HepG2 (cell line): Measurements from ENCODE around the gene BCL2A1. TPM values are rescaled to one million over a fixed set of nuclear protein-coding genes. Genes with fewer than 3 reads are reported as not detected.

Source experiments
- ARHGAP35 ChIP-seq: sonication (generic); formaldehyde crosslinking; IDR thresholded peaks from 2 replicates; pipeline ENCODE4 v1.9.0; 2022; ENCODE audit warnings: mild to moderate bottlenecking, inconsistent platforms, moderate library complexity, missing genetic modification reagents, borderline replicate concordance
- CENPX ChIP-seq: sonication (generic); formaldehyde crosslinking; IDR thresholded peaks from 2 replicates; pipeline ENCODE4 v1.9.0; 2021; ENCODE audit warnings: mild to moderate bottlenecking, missing genetic modification reagents, moderate library complexity
- MEIS1 ChIP-seq: sonication (generic); formaldehyde crosslinking; IDR thresholded peaks from 2 replicates; pipeline ENCODE4 v1.9.0; 2021; ENCODE audit warnings: mild to moderate bottlenecking, missing genetic modification reagents, moderate library complexity, borderline replicate concordance
- NFYC ChIP-seq: IDR thresholded peaks from 2 replicates; pipeline ENCODE4 v1.6.1; 2016; ENCODE audit warnings: missing genetic modification reagents, missing compliant biosample characterization
- PHF5A ChIP-seq: IDR thresholded peaks from one replicate; pipeline ENCODE4 v1.6.1; 2018; ENCODE audit warnings: low read depth, missing genetic modification reagents; ENCODE audit not compliant: unreplicated experiment
- RXRA ChIP-seq: sonication (generic); formaldehyde crosslinking; IDR thresholded peaks from 2 replicates; pipeline ENCODE4 v1.5.1; 2020; ENCODE audit warnings: missing genetic modification reagents
- ZKSCAN1 ChIP-seq: fragments of 150-350 bp; IDR thresholded peaks from 2 replicates; pipeline ENCODE4 v1.6.1; 2014; ENCODE audit warnings: low read length
- ZNF207 ChIP-seq: fragments of 450-650 bp; IDR thresholded peaks from 2 replicates; pipeline ENCODE4 v1.6.1; 2016; ENCODE audit warnings: antibody characterized with exemption, borderline replicate concordance
- ZNF296 ChIP-seq: sonication (generic); formaldehyde crosslinking; conservative IDR thresholded peaks from 2 replicates; pipeline ENCODE4 v1.5.0; 2020; ENCODE audit warnings: mild to moderate bottlenecking, missing genetic modification reagents
- ZSCAN20 ChIP-seq: sonication (generic); formaldehyde crosslinking; IDR thresholded peaks from 2 replicates; pipeline ENCODE4 v1.4.0; 2020; ENCODE audit warnings: missing genetic modification reagents, mild to moderate bottlenecking, borderline replicate concordance
- polyA plus RNA-seq, 8 experiments: library from polyadenylated mRNA; depleted of rRNA in 3 of 8; stranded (reverse) in 7 of 8; unstranded in 1 of 8; fragments of >200 nt; fragmentation: Illumina TruSeq in 4 of 8; extraction: Trizol in 4 of 8; gene quantifications; 2 replicates each; pipeline versions ENCODE4 v1.2.1 to v1.2.3, GENCODE V29; 2011 to 2016; ENCODE audit warnings: low read depth in 4 of 8, missing spikeins in 1 of 8, mixed read lengths in 1 of 8; ENCODE audit not compliant: insufficient read depth in 1 of 8
- total RNA-seq, 5 experiments: library from RNA; depleted of rRNA; stranded (reverse); fragments of >200 nt; fragmentation: Illumina TruSeq; extraction: Trizol; gene quantifications; 2 replicates each; pipeline ENCODE4 v1.2.3, GENCODE V29; 2016; ENCODE audit warnings: low read depth in 1 of 5
- TF ChIP-seq, protein P1 (sequence below): sonication (generic); formaldehyde crosslinking; IDR thresholded peaks from 2 replicates; pipeline ENCODE4 v1.5.1; 2020; ENCODE audit warnings: mild to moderate bottlenecking, missing genetic modification reagents, borderline replicate concordance
- TF ChIP-seq, protein P2 (sequence below): sonication (generic); formaldehyde crosslinking; conservative IDR thresholded peaks from 2 replicates; pipeline ENCODE4 v1.8.0; 2022; ENCODE audit warnings: low read depth, missing genetic modification reagents
- TF ChIP-seq, protein P3 (sequence below): sonication (generic); formaldehyde crosslinking; IDR thresholded peaks from 2 replicates; pipeline ENCODE4 v1.5.1; 2020; ENCODE audit warnings: mild to moderate bottlenecking, missing genetic modification reagents, moderate library complexity
- TF ChIP-seq, protein P4 (sequence below): sonication (generic); formaldehyde crosslinking; IDR thresholded peaks from 2 replicates; pipeline ENCODE4 v1.5.0; 2020; ENCODE audit warnings: mild to moderate bottlenecking, missing genetic modification reagents, borderline replicate concordance
- TF ChIP-seq, protein P5 (sequence below): sonication (generic); formaldehyde crosslinking; IDR thresholded peaks from 2 replicates; pipeline ENCODE4 v1.5.1; 2020; ENCODE audit warnings: missing genetic modification reagents, mild to moderate bottlenecking, borderline replicate concordance

Gene BCL2A1
- total and polyA plus RNA-seq, 2 of the 13 experiments (the other 11 are each of a cell fraction or from before 2014, with no cell fraction given), result 0.08 to 0.31 TPM

DNA sequence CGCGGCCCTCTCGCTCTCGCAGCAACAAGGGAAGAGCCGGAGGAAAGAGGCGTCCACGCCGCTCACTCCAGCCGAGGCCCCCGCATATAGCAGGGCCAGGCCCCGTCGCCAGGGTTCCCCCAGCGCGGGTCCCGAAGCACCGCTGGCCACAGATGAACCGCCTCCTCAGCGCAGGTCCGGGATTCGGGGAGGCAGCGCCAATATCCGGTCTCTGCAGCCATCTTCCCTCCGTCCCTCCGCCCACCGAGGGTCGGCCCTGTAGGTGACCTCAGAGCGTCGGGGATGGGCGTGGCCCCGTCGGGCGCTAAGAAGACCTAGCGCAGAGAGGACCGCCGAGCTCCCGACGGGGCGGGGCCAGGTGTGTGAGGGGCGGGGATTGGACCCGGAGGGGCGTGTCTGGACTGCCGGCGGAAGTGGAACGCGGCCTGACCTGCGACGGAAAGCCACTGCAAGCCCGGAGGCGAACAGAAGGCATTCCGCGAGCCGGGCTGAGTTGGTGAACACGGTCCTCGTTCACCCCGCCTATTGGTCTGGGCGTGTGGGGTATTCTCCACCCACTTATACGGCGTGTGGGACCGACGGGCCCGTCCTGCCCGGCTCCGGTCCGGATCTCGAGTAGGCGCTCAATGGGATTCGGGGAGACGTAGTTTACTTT, 47.4 kb downstream of the BCL2A1 start (continued):
- TF ChIP-seq, protein P1, sequence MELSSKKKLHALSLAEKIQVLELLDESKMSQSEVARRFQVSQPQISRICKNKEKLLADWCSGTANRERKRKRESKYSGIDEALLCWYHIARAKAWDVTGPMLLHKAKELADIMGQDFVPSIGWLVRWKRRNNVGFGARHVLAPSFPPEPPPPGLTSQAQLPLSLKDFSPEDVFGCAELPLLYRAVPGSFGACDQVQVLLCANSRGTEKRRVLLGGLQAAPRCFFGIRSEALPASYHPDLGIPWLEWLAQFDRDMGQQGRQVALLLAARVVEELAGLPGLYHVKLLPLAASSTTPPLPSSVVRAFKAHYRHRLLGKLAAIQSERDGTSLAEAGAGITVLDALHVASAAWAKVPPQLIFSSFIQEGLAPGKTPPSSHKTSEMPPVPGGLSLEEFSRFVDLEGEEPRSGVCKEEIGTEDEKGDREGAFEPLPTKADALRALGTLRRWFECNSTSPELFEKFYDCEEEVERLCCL (CRISPR knock-in tag), result no peak
- TF ChIP-seq, protein P2, sequence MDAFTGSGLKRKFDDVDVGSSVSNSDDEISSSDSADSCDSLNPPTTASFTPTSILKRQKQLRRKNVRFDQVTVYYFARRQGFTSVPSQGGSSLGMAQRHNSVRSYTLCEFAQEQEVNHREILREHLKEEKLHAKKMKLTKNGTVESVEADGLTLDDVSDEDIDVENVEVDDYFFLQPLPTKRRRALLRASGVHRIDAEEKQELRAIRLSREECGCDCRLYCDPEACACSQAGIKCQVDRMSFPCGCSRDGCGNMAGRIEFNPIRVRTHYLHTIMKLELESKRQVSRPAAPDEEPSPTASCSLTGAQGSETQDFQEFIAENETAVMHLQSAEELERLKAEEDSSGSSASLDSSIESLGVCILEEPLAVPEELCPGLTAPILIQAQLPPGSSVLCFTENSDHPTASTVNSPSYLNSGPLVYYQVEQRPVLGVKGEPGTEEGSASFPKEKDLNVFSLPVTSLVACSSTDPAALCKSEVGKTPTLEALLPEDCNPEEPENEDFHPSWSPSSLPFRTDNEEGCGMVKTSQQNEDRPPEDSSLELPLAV (CRISPR knock-in tag), result no peak
- TF ChIP-seq ZKSCAN1 (no peak), ARHGAP35 (CRISPR knock-in tag) (no peak), PHF5A (peak; percentile 18), MEIS1 (CRISPR knock-in tag) (no peak; the same call in 1 of the 2 replicates), ZNF296 (no peak), CENPX (CRISPR knock-in tag) (no peak), ZSCAN20 (CRISPR knock-in tag) (no peak), NFYC (no peak), ZNF207 (no peak), RXRA (peak; percentile 57)
- TF ChIP-seq, protein P3, sequence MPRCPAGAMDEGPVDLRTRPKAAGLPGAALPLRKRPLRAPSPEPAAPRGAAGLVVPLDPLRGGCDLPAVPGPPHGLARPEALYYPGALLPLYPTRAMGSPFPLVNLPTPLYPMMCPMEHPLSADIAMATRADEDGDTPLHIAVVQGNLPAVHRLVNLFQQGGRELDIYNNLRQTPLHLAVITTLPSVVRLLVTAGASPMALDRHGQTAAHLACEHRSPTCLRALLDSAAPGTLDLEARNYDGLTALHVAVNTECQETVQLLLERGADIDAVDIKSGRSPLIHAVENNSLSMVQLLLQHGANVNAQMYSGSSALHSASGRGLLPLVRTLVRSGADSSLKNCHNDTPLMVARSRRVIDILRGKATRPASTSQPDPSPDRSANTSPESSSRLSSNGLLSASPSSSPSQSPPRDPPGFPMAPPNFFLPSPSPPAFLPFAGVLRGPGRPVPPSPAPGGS (CRISPR knock-in tag), result peak; percentile 53; the same call in 1 of the 2 replicates
- TF ChIP-seq, protein P4, sequence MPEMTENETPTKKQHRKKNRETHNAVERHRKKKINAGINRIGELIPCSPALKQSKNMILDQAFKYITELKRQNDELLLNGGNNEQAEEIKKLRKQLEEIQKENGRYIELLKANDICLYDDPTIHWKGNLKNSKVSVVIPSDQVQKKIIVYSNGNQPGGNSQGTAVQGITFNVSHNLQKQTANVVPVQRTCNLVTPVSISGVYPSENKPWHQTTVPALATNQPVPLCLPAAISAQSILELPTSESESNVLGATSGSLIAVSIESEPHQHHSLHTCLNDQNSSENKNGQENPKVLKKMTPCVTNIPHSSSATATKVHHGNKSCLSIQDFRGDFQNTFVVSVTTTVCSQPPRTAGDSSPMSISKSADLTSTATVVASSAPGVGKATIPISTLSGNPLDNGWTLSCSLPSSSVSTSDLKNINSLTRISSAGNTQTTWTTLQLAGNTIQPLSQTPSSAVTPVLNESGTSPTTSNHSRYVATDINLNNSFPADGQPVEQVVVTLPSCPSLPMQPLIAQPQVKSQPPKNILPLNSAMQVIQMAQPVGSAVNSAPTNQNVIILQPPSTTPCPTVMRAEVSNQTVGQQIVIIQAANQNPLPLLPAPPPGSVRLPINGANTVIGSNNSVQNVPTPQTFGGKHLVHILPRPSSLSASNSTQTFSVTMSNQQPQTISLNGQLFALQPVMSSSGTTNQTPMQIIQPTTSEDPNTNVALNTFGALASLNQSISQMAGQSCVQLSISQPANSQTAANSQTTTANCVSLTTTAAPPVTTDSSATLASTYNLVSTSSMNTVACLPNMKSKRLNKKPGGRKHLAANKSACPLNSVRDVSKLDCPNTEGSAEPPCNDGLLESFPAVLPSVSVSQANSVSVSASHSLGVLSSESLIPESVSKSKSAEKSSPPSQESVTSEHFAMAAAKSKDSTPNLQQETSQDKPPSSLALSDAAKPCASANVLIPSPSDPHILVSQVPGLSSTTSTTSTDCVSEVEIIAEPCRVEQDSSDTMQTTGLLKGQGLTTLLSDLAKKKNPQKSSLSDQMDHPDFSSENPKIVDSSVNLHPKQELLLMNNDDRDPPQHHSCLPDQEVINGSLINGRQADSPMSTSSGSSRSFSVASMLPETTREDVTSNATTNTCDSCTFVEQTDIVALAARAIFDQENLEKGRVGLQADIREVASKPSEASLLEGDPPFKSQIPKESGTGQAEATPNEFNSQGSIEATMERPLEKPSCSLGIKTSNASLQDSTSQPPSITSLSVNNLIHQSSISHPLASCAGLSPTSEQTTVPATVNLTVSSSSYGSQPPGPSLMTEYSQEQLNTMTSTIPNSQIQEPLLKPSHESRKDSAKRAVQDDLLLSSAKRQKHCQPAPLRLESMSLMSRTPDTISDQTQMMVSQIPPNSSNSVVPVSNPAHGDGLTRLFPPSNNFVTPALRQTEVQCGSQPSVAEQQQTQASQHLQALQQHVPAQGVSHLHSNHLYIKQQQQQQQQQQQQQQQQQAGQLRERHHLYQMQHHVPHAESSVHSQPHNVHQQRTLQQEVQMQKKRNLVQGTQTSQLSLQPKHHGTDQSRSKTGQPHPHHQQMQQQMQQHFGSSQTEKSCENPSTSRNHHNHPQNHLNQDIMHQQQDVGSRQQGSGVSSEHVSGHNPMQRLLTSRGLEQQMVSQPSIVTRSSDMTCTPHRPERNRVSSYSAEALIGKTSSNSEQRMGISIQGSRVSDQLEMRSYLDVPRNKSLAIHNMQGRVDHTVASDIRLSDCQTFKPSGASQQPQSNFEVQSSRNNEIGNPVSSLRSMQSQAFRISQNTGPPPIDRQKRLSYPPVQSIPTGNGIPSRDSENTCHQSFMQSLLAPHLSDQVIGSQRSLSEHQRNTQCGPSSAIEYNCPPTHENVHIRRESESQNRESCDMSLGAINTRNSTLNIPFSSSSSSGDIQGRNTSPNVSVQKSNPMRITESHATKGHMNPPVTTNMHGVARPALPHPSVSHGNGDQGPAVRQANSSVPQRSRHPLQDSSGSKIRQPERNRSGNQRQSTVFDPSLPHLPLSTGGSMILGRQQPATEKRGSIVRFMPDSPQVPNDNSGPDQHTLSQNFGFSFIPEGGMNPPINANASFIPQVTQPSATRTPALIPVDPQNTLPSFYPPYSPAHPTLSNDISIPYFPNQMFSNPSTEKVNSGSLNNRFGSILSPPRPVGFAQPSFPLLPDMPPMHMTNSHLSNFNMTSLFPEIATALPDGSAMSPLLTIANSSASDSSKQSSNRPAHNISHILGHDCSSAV, result no peak
- TF ChIP-seq, protein P5, sequence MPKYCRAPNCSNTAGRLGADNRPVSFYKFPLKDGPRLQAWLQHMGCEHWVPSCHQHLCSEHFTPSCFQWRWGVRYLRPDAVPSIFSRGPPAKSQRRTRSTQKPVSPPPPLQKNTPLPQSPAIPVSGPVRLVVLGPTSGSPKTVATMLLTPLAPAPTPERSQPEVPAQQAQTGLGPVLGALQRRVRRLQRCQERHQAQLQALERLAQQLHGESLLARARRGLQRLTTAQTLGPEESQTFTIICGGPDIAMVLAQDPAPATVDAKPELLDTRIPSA (CRISPR knock-in tag), result no peak
